PC-3 (cell line): ENCODE results near the gene USP50.
"Not testable (repeated sequence)": the region's sequence is repeated elsewhere in the genome, so short reads cannot be mapped to it uniquely, and the experiment has no call there.

Experiments
- CTCF ChIP-seq: fragments of 300-600 bp; sonication (generic); conservative IDR thresholded peaks from 2 replicates; pipeline ENCODE4 v1.5.1; 2017; ENCODE audit warnings: antibody characterized with exemption, low read depth, mild to moderate bottlenecking, low read length
- EZH2phosphoT487 ChIP-seq: fragments of 300-600 bp; sonication (generic); IDR thresholded peaks from 2 replicates; pipeline ENCODE4 v1.6.1; 2018; ENCODE audit warnings: mild to moderate bottlenecking, antibody characterized with exemption, low read length, borderline replicate concordance

- not testable (repeated sequence) for TF ChIP-seq CTCF, EZH2phosphoT487
These were observed 27.4 kb upstream of the USP50 start for GRCh38 chr15:50573842-50574241.
